Hepatocyte (in vitro differentiated cells): ENCODE results near the gene CEP70. TPM values are rescaled to one million over a fixed set of nuclear protein-coding genes. Genes with fewer than 3 reads are reported as not detected.

Experiments used
- DNase-seq: peaks from one replicate; pipeline ENCODE4 v3.0.0-alpha.2; 2016; ENCODE audit warnings: low spot score
- H2AFZ ChIP-seq: fragments of 200-600 bp; sonication (generic); 2 replicates; pipeline ENCODE4 v1.6.0; 2016; ENCODE audit warnings: antibody characterized with exemption, mild to moderate bottlenecking
- H3K27ac ChIP-seq: fragments of 200-600 bp; sonication (generic); 2 replicates; pipeline ENCODE4 v1.5.1; 2016; ENCODE audit warnings: mild to moderate bottlenecking
- H3K27me3 ChIP-seq: fragments of 200-600 bp; sonication (generic); 2 replicates; pipeline ENCODE4 v1.6.1; 2016
- H3K36me3 ChIP-seq: fragments of 200-600 bp; sonication (generic); replicated peaks from 2 replicates; pipeline ENCODE4 v1.5.1; 2016; ENCODE audit warnings: low read depth; ENCODE audit not compliant: insufficient read depth
- H3K4me1 ChIP-seq: fragments of 200-600 bp; sonication (generic); 2 replicates; pipeline ENCODE4 v1.5.1; 2016; ENCODE audit warnings: mild to moderate bottlenecking, moderate library complexity; ENCODE audit not compliant: insufficient read depth
- H3K4me2 ChIP-seq: fragments of 200-600 bp; sonication (generic); 2 replicates; pipeline ENCODE4 v1.6.0; 2016
- H3K4me3 ChIP-seq: fragments of 200-600 bp; sonication (generic); 2 replicates; pipeline ENCODE4 v1.5.1; 2016; ENCODE audit warnings: mild to moderate bottlenecking
- H3K79me2 ChIP-seq: fragments of 200-600 bp; sonication (generic); 2 replicates; pipeline ENCODE4 v1.6.0; 2017; ENCODE audit warnings: mild to moderate bottlenecking
- H3K9me2 ChIP-seq: fragments of 200-600 bp; sonication (generic); replicated peaks from 2 replicates; pipeline ENCODE4 v1.6.0; 2017; ENCODE audit warnings: mild to moderate bottlenecking; ENCODE audit not compliant: insufficient read depth
- H3K9me3 ChIP-seq: fragments of 200-600 bp; sonication (generic); 2 replicates; pipeline ENCODE4 v1.5.1; 2016; ENCODE audit warnings: low read depth, mild to moderate bottlenecking
- H4K20me1 ChIP-seq: fragments of 200-600 bp; sonication (generic); 2 replicates; pipeline ENCODE4 v1.6.0; 2016; ENCODE audit warnings: mild to moderate bottlenecking; ENCODE audit not compliant: insufficient read depth, poor library complexity, severe bottlenecking
- CTCF ChIP-seq: fragments of 200-600 bp; sonication (generic); IDR thresholded peaks from 2 replicates; pipeline ENCODE4 v1.5.1; 2016; ENCODE audit warnings: antibody characterized with exemption, mild to moderate bottlenecking; ENCODE audit not compliant: poor library complexity
- EZH2 ChIP-seq: fragments of 200-600 bp; sonication (generic); IDR thresholded peaks from 2 replicates; pipeline ENCODE4 v1.6.1; 2016; ENCODE audit warnings: antibody characterized with exemption, mild to moderate bottlenecking, borderline replicate concordance
- EZH2phosphoT487 ChIP-seq: fragments of 200-600 bp; sonication (generic); IDR thresholded peaks from one replicate; pipeline ENCODE4 v1.6.1; 2018; ENCODE audit warnings: antibody characterized with exemption, mild to moderate bottlenecking, low read depth, moderate library complexity; ENCODE audit not compliant: unreplicated experiment, severe bottlenecking
- WGBS: methylation state at CpG from one replicate; pipeline ENCODE4 v1.1.6; 2016; ENCODE audit warnings: low lambda C conversion rate; ENCODE audit errors: missing lambda C conversion rate; 5-methylcytosine and 5-hydroxymethylcytosine counted together
- polyA plus RNA-seq: library from polyadenylated mRNA; unstranded; fragments of >200 nt; fragmentation: Nextera tagmentation; extraction: Ambion mirVana; gene quantifications from 2 replicates; pipeline ENCODE4 v1.2.1, GENCODE V29; 2016
- total RNA-seq: library from RNA; depleted of rRNA; stranded (reverse); fragments of >200 nt; gene quantifications from 2 replicates; pipeline ENCODE4 v1.2.3, GENCODE V29; 2014

CEP70 gene
- total and polyA plus RNA-seq, 2 experiments from 2014 or later: 12.2 to 25.4 TPM

GRCh38 chr3:138587374-138587773 lies 6.7 kb downstream of the CEP70 start:
- H3K4me1 ChIP-seq: no peaks in the 10 kb centered on the region
- H3K27ac ChIP-seq: no peak overlapping the region
- H4K20me1 ChIP-seq: no peaks in the 10 kb centered on the region
- TF ChIP-seq CTCF (no peak), EZH2phosphoT487 (no peak), EZH2 (no peak)
- no peak for DNase-seq
- H3K4me3 ChIP-seq: no peak overlapping the region
- no peak overlapping the region for H2AFZ ChIP-seq
- no peaks in the 10 kb centered on the region for H3K27me3 ChIP-seq
- no peak overlapping the region for H3K4me2 ChIP-seq
- WGBS: 100% methylated on average over 1 of the region's 1 CpG
- no peaks in the 10 kb centered on the region for H3K9me2 ChIP-seq
- H3K79me2 ChIP-seq: peaks cover 22% of the 10 kb centered on the region
- H3K9me3 ChIP-seq: no peaks in the 10 kb centered on the region
- no peaks in the 10 kb centered on the region for H3K36me3 ChIP-seq

GRCh38 chr3:138578961-138579574 lies 15.0 kb downstream of the CEP70 start:
- H3K27me3 ChIP-seq: no peaks in the 10 kb centered on the region
- H3K9me3 ChIP-seq: no peaks in the 10 kb centered on the region
- no peaks in the 10 kb centered on the region for H4K20me1 ChIP-seq
- H2AFZ ChIP-seq: no peak overlapping the region
- WGBS: 76% methylated on average over 6 of the region's 6 CpGs
- H3K27ac ChIP-seq: no peak overlapping the region
- no peak for DNase-seq
- H3K79me2 ChIP-seq: peaks cover 21% of the 10 kb centered on the region
- no peaks in the 10 kb centered on the region for H3K36me3 ChIP-seq
- no peak overlapping the region for H3K4me3 ChIP-seq
- H3K9me2 ChIP-seq: no peaks in the 10 kb centered on the region
- no peak for TF ChIP-seq CTCF
- no peak for TF ChIP-seq EZH2phosphoT487
- no peak for TF ChIP-seq EZH2
- H3K4me1 ChIP-seq: no peaks in the 10 kb centered on the region
- no peak overlapping the region for H3K4me2 ChIP-seq

- no peak for TF ChIP-seq CTCF
- TF ChIP-seq EZH2: no peak
- TF ChIP-seq EZH2phosphoT487: no peak
- H3K27ac ChIP-seq: no peak overlapping the region
- WGBS: 90% methylated on average over 4 of the region's 4 CpGs
- no peak overlapping the region for H2AFZ ChIP-seq
- peaks cover 4% of the 10 kb centered on the region for H3K9me3 ChIP-seq
- H3K36me3 ChIP-seq: no peaks in the 10 kb centered on the region
- DNase-seq: no peak
- H3K4me1 ChIP-seq: no peaks in the 10 kb centered on the region
- H3K4me3 ChIP-seq: no peak overlapping the region
- H3K4me2 ChIP-seq: no peak overlapping the region
- H3K9me2 ChIP-seq: no peaks in the 10 kb centered on the region
- peaks cover 21% of the 10 kb centered on the region for H3K79me2 ChIP-seq
- H4K20me1 ChIP-seq: no peaks in the 10 kb centered on the region
- no peaks in the 10 kb centered on the region for H3K27me3 ChIP-seq
These were observed 15.9 kb downstream of the CEP70 start for GRCh38 chr3:138578141-138578540.
